A673 (cell line): Measurements from ENCODE around the gene DMXL1. TPM values are rescaled to one million over a fixed set of nuclear protein-coding genes. Genes with fewer than 3 reads are reported as not detected.

Experiments
- BruUV-seq: library from RNA; stranded (reverse); fragments of 400-500 nt; replicated peaks from 2 replicates; lab custom pipeline; 2021; lab: Mats Ljungman, UMichigan
- CTCF ChIA-PET: fragments of 300-600 bp; sonication (Branson Sonifier 250); formaldehyde crosslinking; loops from one replicate; lab custom pipeline; 2022; ENCODE audit warnings: antibody characterized with exemption; lab: Charles Lee
- POLR2A ChIA-PET: fragments of 300-600 bp; sonication (Branson Sonifier 250); formaldehyde crosslinking; loops from one replicate; lab custom pipeline; 2022; ENCODE audit warnings: antibody characterized with exemption; ENCODE audit not compliant: low non-redundant PET; lab: Charles Lee
- DNase-seq: peaks from one replicate; pipeline ENCODE4 v3.0.0-alpha.2; 2015; ENCODE audit warnings: low spot score
- H3K27ac ChIP-seq: fragments of 200-600 bp; sonication (generic); 2 replicates; pipeline ENCODE4 v1.5.1; 2016; ENCODE audit warnings: mixed run types, low read depth, mild to moderate bottlenecking, mixed read lengths, antibody characterized with exemption, low read length; ENCODE audit not compliant: poor library complexity, severe bottlenecking
- H3K27me3 ChIP-seq: fragments of 200-600 bp; sonication (generic); replicated peaks from 2 replicates; pipeline ENCODE4 v1.6.1; 2017; ENCODE audit warnings: mixed run types, low read depth, mild to moderate bottlenecking, mixed read lengths, antibody characterized with exemption, low read length; ENCODE audit not compliant: insufficient read depth, poor library complexity
- H3K36me3 ChIP-seq: fragments of 200-600 bp; sonication (generic); 2 replicates; pipeline ENCODE4 v1.6.1; 2016; ENCODE audit warnings: mixed run types, mild to moderate bottlenecking, mixed read lengths, antibody characterized with exemption, low read length; ENCODE audit not compliant: insufficient read depth, poor library complexity, severe bottlenecking
- H3K4me1 ChIP-seq: fragments of 200-600 bp; sonication (generic); 2 replicates; pipeline ENCODE4 v1.6.1; 2017; ENCODE audit warnings: mixed run types, mild to moderate bottlenecking, mixed read lengths, antibody characterized with exemption, low read length; ENCODE audit not compliant: insufficient read depth, poor library complexity, severe bottlenecking
- H3K4me3 ChIP-seq: fragments of 200-600 bp; sonication (generic); 2 replicates; pipeline ENCODE4 v1.5.1; 2016; ENCODE audit warnings: low read depth, mixed run types, mild to moderate bottlenecking, mixed read lengths, low read length; ENCODE audit not compliant: poor library complexity, severe bottlenecking
- H3K9me3 ChIP-seq: fragments of 200-600 bp; sonication (generic); 2 replicates; pipeline ENCODE4 v1.6.1; 2016; ENCODE audit warnings: mixed run types, low read depth, mild to moderate bottlenecking, mixed read lengths, antibody characterized with exemption, low read length; ENCODE audit not compliant: poor library complexity, severe bottlenecking
- CTCF ChIP-seq: fragments of 300-800, 200-600 bp; sonication (generic); conservative IDR thresholded peaks from 2 replicates; pipeline ENCODE4 v1.5.1; 2017; ENCODE audit warnings: low read depth, mild to moderate bottlenecking, antibody characterized with exemption, low read length, moderate library complexity, mixed read lengths
- EZH2 ChIP-seq: fragments of 200-600 bp; sonication (generic); IDR thresholded peaks from 2 replicates; pipeline ENCODE4 v1.6.1; 2017; ENCODE audit warnings: borderline replicate concordance, low read depth, mild to moderate bottlenecking, mixed read lengths, antibody characterized with exemption, low read length; ENCODE audit not compliant: poor library complexity, severe bottlenecking
- intact Hi-C: fragments of 100-400 bp; cut with micrococcal nuclease; formaldehyde crosslinking; loops from one replicate; pipeline ENCODE4 v1.10.0; 2022; ENCODE audit not compliant: unreplicated experiment
- total RNA-seq: library from RNA; stranded (reverse); gene quantifications from 2 replicates; pipeline ENCODE4 v1.2.3, GENCODE V29; 2021

DMXL1 gene
- total RNA-seq, 1 experiment from 2014 or later: 30.9 TPM

- Histone ChIP-seq H3K36me3 (no peaks in the 10 kb centered on the region), H3K9me3 (no peaks in the 10 kb centered on the region), H3K4me3 (no peak overlapping the region), H3K4me1 (no peaks in the 10 kb centered on the region), H3K27me3 (no peaks in the 10 kb centered on the region), H3K27ac (no peak overlapping the region)
- ChIA-PET CTCF (no interaction called here), POLR2A (no interaction called here)
- intact Hi-C loops: no loop called here
- DNase-seq: no peak
- TF ChIP-seq EZH2 (no peak), CTCF (no peak)
- BruUV-seq: no TSS peak
These were observed 203.3 kb downstream of the DMXL1 start for GRCh38 chr5:119274030-119274766.

GRCh38 chr5:119274767-119275130, 203.9 kb downstream of the DMXL1 start:
- ChIA-PET POLR2A (no interaction called here), CTCF (no interaction called here)
- no peak for TF ChIP-seq EZH2
- TF ChIP-seq CTCF: no peak
- DNase-seq: peak; percentile 35
- intact Hi-C loops: no loop called here
- Histone ChIP-seq H3K27me3 (no peaks in the 10 kb centered on the region), H3K27ac (no peak overlapping the region), H3K4me1 (no peaks in the 10 kb centered on the region), H3K36me3 (no peaks in the 10 kb centered on the region), H3K9me3 (no peaks in the 10 kb centered on the region), H3K4me3 (no peak overlapping the region)
- no TSS peak for BruUV-seq

GRCh38 chr5:119275146-119275545, 204.3 kb downstream of the DMXL1 start:
- Histone ChIP-seq H3K27me3 (no peaks in the 10 kb centered on the region), H3K27ac (no peak overlapping the region), H3K36me3 (no peaks in the 10 kb centered on the region), H3K4me3 (no peak overlapping the region), H3K4me1 (no peaks in the 10 kb centered on the region), H3K9me3 (no peaks in the 10 kb centered on the region)
- ChIA-PET CTCF (no interaction called here), POLR2A (no interaction called here)
- no TSS peak for BruUV-seq
- TF ChIP-seq EZH2 (no peak), CTCF (no peak)
- intact Hi-C loops: no loop called here
- no peak for DNase-seq
